Gastrocnemius medialis (tissue), 4 donors: ENCODE data around the gene ZNF75A. TPM values are rescaled to one million over a fixed set of nuclear protein-coding genes. Genes with fewer than 3 reads are reported as not detected.
A peak's percentile ranks its signal among the peaks of the same experiment; 100 is the strongest.

ENCODE experiments used
- ATAC-seq, 2 donors: fragments of 150-250 bp; one replicate each; pipeline ENCODE4 v1.9.1; 2016
- DNase-seq, 2 donors: peaks; one replicate each; pipeline ENCODE4 v3.0.0-alpha.2; 2019
- H3K27ac ChIP-seq, 4 donors: fragments of 200-600 bp; sonication (generic); 1 replicate in 1 of 4; 2 replicates in 3 of 4; pipeline ENCODE4 v1.5.1; 2016 to 2018; ENCODE audit warnings: mild to moderate bottlenecking in 2 of 4, moderate library complexity in 1 of 4
- H3K27me3 ChIP-seq, 3 donors: fragments of 200-600 bp; sonication (generic) in 2 of 3; 1 replicate in 1 of 3; 2 replicates in 2 of 3; pipeline versions ENCODE4 v1.5.1 to v1.6.0; 2016 to 2019; ENCODE audit warnings: mild to moderate bottlenecking in 1 of 3, moderate library complexity in 1 of 3
- H3K36me3 ChIP-seq, 2 donors: fragments of 200-600 bp; sonication (generic) in 1 of 2; one replicate each; pipeline ENCODE4 v1.5.1; 2017 to 2018
- H3K4me1 ChIP-seq, 2 donors: fragments of 200-600 bp; sonication (generic) in 1 of 2; one replicate each; pipeline ENCODE4 v1.5.1; 2016 to 2017; ENCODE audit warnings: mild to moderate bottlenecking in 2 of 2
- H3K4me3 ChIP-seq, 4 donors: fragments of 200-600 bp; sonication (generic) in 3 of 4; 1 replicate in 1 of 4; 2 replicates in 3 of 4; pipeline ENCODE4 v1.5.1; 2016 to 2019; ENCODE audit warnings: mild to moderate bottlenecking in 2 of 4
- H3K9me3 ChIP-seq, 3 donors: fragments of 200-600 bp; sonication (generic) in 2 of 3; 1 replicate in 1 of 3; 2 replicates in 2 of 3; pipeline ENCODE4 v1.5.1; 2016 to 2019
- CTCF ChIP-seq, 5 experiments: fragments of 450-650 bp in 3 of 5; fragments of 200-600 bp in 2 of 5; sonication (generic) in 2 of 5; IDR thresholded peaks in 4 of 5; conservative IDR thresholded peaks in 1 of 5; 1 replicate in 4 of 5; 2 replicates in 1 of 5; pipeline ENCODE4 v1.5.1; 2016 to 2019; ENCODE audit warnings: antibody characterized with exemption in 5 of 5, mild to moderate bottlenecking in 3 of 5, moderate library complexity in 3 of 5
- POLR2A ChIP-seq, 2 donors: fragments of 450-650 bp; IDR thresholded peaks; one replicate each; pipeline ENCODE4 v1.6.1; 2017; ENCODE audit warnings: antibody characterized with exemption in 2 of 2, mild to moderate bottlenecking in 2 of 2, moderate library complexity in 2 of 2
- in situ Hi-C, 4 donors: fragments of 200-750 bp; cut with MboI; loops; one replicate each; pipeline versions ENCODE4 v1.15.0 to v1.8.0; 2017; ENCODE audit warnings: low sequenced_read_pairs in 4 of 4
- intact Hi-C: fragments of 100-400 bp; cut with DNase I; formaldehyde crosslinking; loops from one replicate; pipeline ENCODE4 v1.15.1; 2023; ENCODE audit warnings: low total_unique reads
- total RNA-seq, 4 donors: library from RNA; depleted of rRNA; stranded (reverse); fragments of >200 nt; gene quantifications; one replicate each; pipeline versions ENCODE4 v1.1.0 to v1.2.3, GENCODE V29; 2016

Gene ZNF75A
- total RNA-seq, 4 donors from 2014 or later, result 5.5 to 13.2 (median 12.5) TPM

GRCh38 chr16:3295783-3296182, 9.5 kb upstream of the ZNF75A start:
- intact Hi-C loops, result no loop called here
- no peaks in the 10 kb centered on the region for H3K27me3 ChIP-seq
- H3K36me3 ChIP-seq, result peaks cover 3 to 67% of the 10 kb centered on the region in 2 donors
- H3K4me1 ChIP-seq, result no peaks in the 10 kb centered on the region
- H3K9me3 ChIP-seq, result peaks cover 6 to 37% (median 6%) of the 10 kb centered on the region in 3 donors
- in situ Hi-C loops, result loop anchor here in 1 of 4 donors (25.0 kb wide), 1 partner anchor 117 kb away; the partner anchor contains the start of genes ZNF174 and ZSCAN32
- DNase-seq (no peak), ATAC-seq (no peak)
- no peak overlapping the region for H3K4me3 ChIP-seq
- TF ChIP-seq CTCF (IDR thresholded peaks at IDR 0.05 in 4 of 5, conservative IDR thresholded peaks at IDR 0.05 in 1 of 5) (no peak), POLR2A (IDR thresholded peaks at IDR 0.05) (no peak)
- no peak overlapping the region for H3K27ac ChIP-seq

DNA sequence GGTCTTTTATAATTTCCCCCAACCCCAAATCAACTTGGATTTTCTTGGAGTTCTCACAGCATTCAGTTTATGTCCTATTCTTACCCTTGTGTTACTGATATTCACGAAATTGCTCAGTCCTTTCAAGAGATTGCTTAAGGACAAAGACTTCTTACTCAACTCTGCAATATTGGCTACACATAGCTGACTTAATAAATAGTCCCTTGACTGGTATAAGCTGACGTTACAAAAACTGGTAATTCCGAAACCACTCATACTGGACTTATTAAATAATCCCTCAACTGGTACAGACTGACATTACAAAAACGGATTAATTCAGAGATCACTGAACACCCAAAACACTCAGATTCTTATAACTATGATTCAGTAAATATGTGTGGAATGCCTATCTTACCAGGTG, 927 bp upstream of the ZNF75A start:
- Histone ChIP-seq H3K4me3 (peak overlapping the region; percentile 75 to 83 (median 76)), H3K27ac (peak overlapping the region; percentile 89 to 94 (median 92)), H3K9me3 (peaks cover 3 to 17% (median 3%) of the 10 kb centered on the region in 3 donors), H3K36me3 (peaks cover 6 to 51% of the 10 kb centered on the region in 2 donors), H3K4me1 (peaks cover 13 to 16% of the 10 kb centered on the region in 2 donors), H3K27me3 (no peaks in the 10 kb centered on the region)
- DNase-seq (no peak), ATAC-seq (no peak)
- intact Hi-C loops, result no loop called here
- in situ Hi-C loops, result no loop called here
- no peak for TF ChIP-seq POLR2A (IDR thresholded peaks at IDR 0.05)
- no peak for TF ChIP-seq CTCF (IDR thresholded peaks at IDR 0.05 in 4 of 5, conservative IDR thresholded peaks at IDR 0.05 in 1 of 5)

DNA sequence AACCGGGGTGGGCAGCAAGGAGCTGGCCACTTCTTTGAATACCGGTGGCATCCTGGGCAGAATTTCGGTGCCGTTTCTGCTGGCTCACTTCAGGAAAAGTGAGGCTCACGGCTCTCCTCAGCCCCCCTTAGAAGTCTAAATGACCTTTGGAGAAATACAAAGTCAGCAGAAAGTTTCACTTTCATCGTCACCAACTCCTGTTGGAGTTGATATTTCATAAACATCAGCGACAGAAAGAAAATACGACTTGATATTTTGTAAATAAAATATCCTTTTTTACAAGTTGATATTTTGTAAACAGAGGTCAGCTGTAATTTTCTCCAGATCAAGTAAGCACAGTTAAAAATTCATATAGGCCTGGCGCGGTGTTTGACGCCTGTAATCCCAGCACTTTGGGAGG, 781 bp downstream of the ZNF75A start:
- Histone ChIP-seq H3K27ac (peak overlapping the region; percentile 89 to 94 (median 92)), H3K9me3 (peaks cover 0 to 29% (median 2%) of the 10 kb centered on the region in 3 donors), H3K27me3 (no peaks in the 10 kb centered on the region), H3K4me3 (peak overlapping the region; percentile 75 to 83 (median 76)), H3K4me1 (peaks cover 13 to 16% of the 10 kb centered on the region in 2 donors), H3K36me3 (peaks cover 6 to 47% of the 10 kb centered on the region in 2 donors)
- intact Hi-C loops (no loop called here), in situ Hi-C loops (no loop called here)
- ATAC-seq, result no peak
- DNase-seq, result no peak
- no peak for TF ChIP-seq CTCF (IDR thresholded peaks at IDR 0.05 in 4 of 5, conservative IDR thresholded peaks at IDR 0.05 in 1 of 5)
- no peak for TF ChIP-seq POLR2A (IDR thresholded peaks at IDR 0.05)

GRCh38 chr16:3311496-3311895, 6.2 kb downstream of the ZNF75A start:
- TF ChIP-seq CTCF (IDR thresholded peaks at IDR 0.05 in 4 of 5, conservative IDR thresholded peaks at IDR 0.05 in 1 of 5) (no peak), POLR2A (IDR thresholded peaks at IDR 0.05) (no peak)
- no peak overlapping the region for H3K4me3 ChIP-seq
- peaks cover under 1 to 3% of the 10 kb centered on the region in 2 donors for H3K4me1 ChIP-seq
- no peaks in the 10 kb centered on the region for H3K27me3 ChIP-seq
- ATAC-seq, result no peak
- peaks cover 11 to 53% (median 16%) of the 10 kb centered on the region in 3 donors for H3K9me3 ChIP-seq
- no peak for DNase-seq
- in situ Hi-C loops, result no loop called here
- H3K36me3 ChIP-seq, result peaks cover 24 to 89% of the 10 kb centered on the region in 2 donors
- no peak overlapping the region for H3K27ac ChIP-seq
- intact Hi-C loops, result no loop called here
